B cell (primary cell): Measurements from ENCODE around the gene DNAH3. TPM values are rescaled to one million over a fixed set of nuclear protein-coding genes. Genes with fewer than 3 reads are reported as not detected.

Experiments
- ATAC-seq: fragments of 200-7000 bp; cut with Tn5 transposase; one replicate; pipeline ENCODE4 v1.10.0; 2021; ENCODE audit warnings: low read depth, mild to moderate bottlenecking, moderate number of reproducible peaks, moderate library complexity
- CTCF ChIA-PET: fragments of 350-600 bp; sonication (Branson Sonifier 250); formaldehyde crosslinking; loops from one replicate; lab custom pipeline; 2021; ENCODE audit warnings: antibody characterized with exemption, inconsistent platforms; lab: Charles Lee
- POLR2A ChIA-PET: fragments of 350-600 bp; sonication (Branson Sonifier 250); formaldehyde crosslinking; loops from one replicate; lab custom pipeline; 2021; ENCODE audit warnings: antibody characterized with exemption; lab: Charles Lee
- DNase-seq: peaks from one replicate; pipeline ENCODE4 v3.0.0; 2013
- H2AFZ ChIP-seq: 2 replicates; pipeline ENCODE4 v1.6.1; 2012; ENCODE audit warnings: mild to moderate bottlenecking, low read depth, low read length; ENCODE audit not compliant: insufficient read depth, poor library complexity, severe bottlenecking
- H3K27ac ChIP-seq, 2 donors: 1 replicate in 1 of 2; 2 replicates in 1 of 2; pipeline ENCODE4 v1.5.1; 2012 to 2013; ENCODE audit warnings: low read length in 2 of 2, mild to moderate bottlenecking in 2 of 2, moderate library complexity in 1 of 2
- H3K27me3 ChIP-seq, 4 experiments: fragments of 200-600 bp in 1 of 4; sonication (generic) in 1 of 4; replicated peaks in 1 of 4; 1 replicate in 2 of 4; 2 replicates in 2 of 4; pipeline versions ENCODE4 v1.6.1 to v1.7.0; 2013 to 2016; ENCODE audit warnings: low read length in 3 of 4, mild to moderate bottlenecking in 2 of 4, mixed read lengths in 1 of 4, moderate library complexity in 1 of 4; ENCODE audit not compliant: insufficient read depth in 4 of 4, control insufficient read depth in 3 of 4; ENCODE audit errors: control extremely low read depth in 1 of 4
- H3K36me3 ChIP-seq, 2 experiments: replicated peaks in 1 of 2; 1 replicate in 1 of 2; 2 replicates in 1 of 2; pipeline versions ENCODE4 v1.6.1 to v1.7.1; 2013; ENCODE audit warnings: low read length in 1 of 2; ENCODE audit not compliant: insufficient read depth in 2 of 2, control insufficient read depth in 1 of 2; ENCODE audit errors: control extremely low read depth in 1 of 2, extremely low read depth in 1 of 2
- H3K4me1 ChIP-seq, 2 donors: fragments of 200-600 bp in 1 of 2; sonication (generic) in 1 of 2; 1 replicate in 1 of 2; 2 replicates in 1 of 2; pipeline versions ENCODE4 v1.5.1 to v1.6.1; 2013 to 2017; ENCODE audit warnings: low read length in 2 of 2; ENCODE audit not compliant: control insufficient read depth in 2 of 2, insufficient read depth in 2 of 2
- H3K4me2 ChIP-seq: replicated peaks from 2 replicates; pipeline ENCODE3; 2012; ENCODE audit warnings: mild to moderate bottlenecking, low read depth, low read length; ENCODE audit not compliant: poor library complexity, severe bottlenecking
- H3K4me3 ChIP-seq, 5 experiments: fragments of 200-600 bp in 1 of 5; sonication (generic) in 1 of 5; 1 replicate in 3 of 5; 2 replicates in 2 of 5; pipeline versions ENCODE4 v1.5.1 to v1.7.0; 2011 to 2016; ENCODE audit warnings: low read length in 4 of 5, mild to moderate bottlenecking in 4 of 5, low read depth in 2 of 5, control low read depth in 1 of 5, moderate library complexity in 1 of 5; ENCODE audit not compliant: insufficient read depth in 1 of 5; ENCODE audit errors: control extremely low read depth in 1 of 5, extremely low read depth in 1 of 5
- H3K79me2 ChIP-seq: fragments of 200-600 bp; sonication (generic); one replicate; pipeline ENCODE4 v1.6.0; 2016; ENCODE audit warnings: low read length; ENCODE audit not compliant: control insufficient read depth, insufficient read depth
- H3K9ac ChIP-seq: fragments of 200-600 bp; sonication (generic); 2 replicates; pipeline ENCODE4 v1.6.1; 2017; ENCODE audit warnings: mild to moderate bottlenecking, low read length, moderate library complexity
- H3K9me3 ChIP-seq, 3 donors: one replicate each; pipeline versions ENCODE4 v1.6.1 to v1.7.1; 2013; ENCODE audit warnings: low read length in 2 of 3; ENCODE audit not compliant: control insufficient read depth in 2 of 3, insufficient read depth in 1 of 3; ENCODE audit errors: control extremely low read depth in 1 of 3
- H4K20me1 ChIP-seq: 2 replicates; pipeline ENCODE4 v1.6.0; 2012; ENCODE audit warnings: mild to moderate bottlenecking, low read length; ENCODE audit not compliant: insufficient read depth, control insufficient read depth, poor library complexity, severe bottlenecking
- H3K27ac Mint-ChIP-seq: one replicate; pipeline ENCODE4 v1.8.0; 2021; ENCODE audit warnings: mixed read lengths
- H3K27me3 Mint-ChIP-seq: one replicate; pipeline ENCODE4 v1.8.0; 2021; ENCODE audit warnings: mixed read lengths
- H3K4me1 Mint-ChIP-seq: one replicate; pipeline ENCODE4 v1.8.0; 2021; ENCODE audit warnings: mixed read lengths
- H3K4me3 Mint-ChIP-seq: one replicate; pipeline ENCODE4 v1.8.0; 2021; ENCODE audit warnings: mixed read lengths
- H3K9me3 Mint-ChIP-seq: one replicate; pipeline ENCODE4 v1.8.0; 2022; ENCODE audit warnings: mixed read lengths; ENCODE audit not compliant: insufficient read depth
- EZH2 ChIP-seq: IDR thresholded peaks from 2 replicates; pipeline ENCODE4 v1.6.1; 2012; ENCODE audit warnings: borderline replicate concordance, low read depth, mild to moderate bottlenecking, moderate library complexity, low read length; ENCODE audit not compliant: insufficient read depth, poor library complexity, severe bottlenecking
- WGBS: methylation state at CpG from one replicate; pipeline ENCODE4 v1.1.5; 2013; ENCODE audit warnings: missing lambda C conversion rate; ENCODE audit not compliant: insufficient coverage; 5-methylcytosine and 5-hydroxymethylcytosine counted together
- intact Hi-C: fragments of 100-400 bp; cut with micrococcal nuclease; formaldehyde crosslinking; loops from one replicate; pipeline ENCODE4 v1.10.0; 2022
- polyA plus RNA-seq: library from polyadenylated mRNA; depleted of rRNA; stranded (reverse); fragments of >200 nt; gene quantifications from 2 replicates; pipeline ENCODE4 v1.2.3, GENCODE V29; 2012
- total RNA-seq, 2 donors: library from RNA; stranded (reverse); fragments of 120-200 nt in 1 of 2; gene quantifications; 1 replicate in 1 of 2; 2 replicates in 1 of 2; pipeline versions ENCODE4 v1.2.3 to v1.2.4, GENCODE V29; 2013 to 2022
- TF ChIP-seq, protein P1 (sequence below): fragments of 200-600 bp; IDR thresholded peaks from one replicate; pipeline ENCODE4 v1.8.0; 2022; ENCODE audit warnings: antibody characterized with exemption, mild to moderate bottlenecking

The DNAH3 gene
- total and polyA plus RNA-seq, 2 donors (not counting 1 experiment from before 2014, with no cell fraction given): not detected

GRCh38 chr16:21190599-21190998 is 40.0 kb upstream of the DNAH3 start:
- no peak overlapping the region for H3K4me2 ChIP-seq
- no peaks in the 10 kb centered on the region for H3K36me3 ChIP-seq
- intact Hi-C loops: no loop called here
- no peaks in the 10 kb centered on the region for H3K79me2 ChIP-seq
- H4K20me1 ChIP-seq: no peaks in the 10 kb centered on the region
- peaks cover 2% of the 10 kb centered on the region for H3K9me3 Mint-ChIP-seq
- H3K4me1 ChIP-seq: peaks cover 9 to 23% of the 10 kb centered on the region in 2 donors
- peaks cover 9% of the 10 kb centered on the region for H3K27me3 Mint-ChIP-seq
- no peak for DNase-seq
- ATAC-seq: no peak
- no peak overlapping the region for H3K27ac Mint-ChIP-seq
- peaks cover 0 to 10% (median 5%) of the 10 kb centered on the region in 3 donors for H3K9me3 ChIP-seq
- H3K4me3 ChIP-seq: no peak overlapping the region
- H3K4me3 Mint-ChIP-seq: no peak overlapping the region
- POLR2A ChIA-PET: no interaction called here
- no peak overlapping the region for H2AFZ ChIP-seq
- TF ChIP-seq, protein P1, sequence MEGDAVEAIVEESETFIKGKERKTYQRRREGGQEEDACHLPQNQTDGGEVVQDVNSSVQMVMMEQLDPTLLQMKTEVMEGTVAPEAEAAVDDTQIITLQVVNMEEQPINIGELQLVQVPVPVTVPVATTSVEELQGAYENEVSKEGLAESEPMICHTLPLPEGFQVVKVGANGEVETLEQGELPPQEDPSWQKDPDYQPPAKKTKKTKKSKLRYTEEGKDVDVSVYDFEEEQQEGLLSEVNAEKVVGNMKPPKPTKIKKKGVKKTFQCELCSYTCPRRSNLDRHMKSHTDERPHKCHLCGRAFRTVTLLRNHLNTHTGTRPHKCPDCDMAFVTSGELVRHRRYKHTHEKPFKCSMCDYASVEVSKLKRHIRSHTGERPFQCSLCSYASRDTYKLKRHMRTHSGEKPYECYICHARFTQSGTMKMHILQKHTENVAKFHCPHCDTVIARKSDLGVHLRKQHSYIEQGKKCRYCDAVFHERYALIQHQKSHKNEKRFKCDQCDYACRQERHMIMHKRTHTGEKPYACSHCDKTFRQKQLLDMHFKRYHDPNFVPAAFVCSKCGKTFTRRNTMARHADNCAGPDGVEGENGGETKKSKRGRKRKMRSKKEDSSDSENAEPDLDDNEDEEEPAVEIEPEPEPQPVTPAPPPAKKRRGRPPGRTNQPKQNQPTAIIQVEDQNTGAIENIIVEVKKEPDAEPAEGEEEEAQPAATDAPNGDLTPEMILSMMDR: no peak
- no peak for TF ChIP-seq EZH2
- H3K27me3 ChIP-seq: no peaks in the 10 kb centered on the region
- no peak overlapping the region for H3K9ac ChIP-seq
- H3K27ac ChIP-seq: no peak overlapping the region
- H3K4me1 Mint-ChIP-seq: peaks cover 23% of the 10 kb centered on the region
- CTCF ChIA-PET: interaction anchor here (0.6 to 6.1 kb wide), 6 partner anchors 20 to 1581 kb away, joined by 3 to 65 read pairs (median 4); partner anchors contain the start of genes CRYM and ZP2

DNA sequence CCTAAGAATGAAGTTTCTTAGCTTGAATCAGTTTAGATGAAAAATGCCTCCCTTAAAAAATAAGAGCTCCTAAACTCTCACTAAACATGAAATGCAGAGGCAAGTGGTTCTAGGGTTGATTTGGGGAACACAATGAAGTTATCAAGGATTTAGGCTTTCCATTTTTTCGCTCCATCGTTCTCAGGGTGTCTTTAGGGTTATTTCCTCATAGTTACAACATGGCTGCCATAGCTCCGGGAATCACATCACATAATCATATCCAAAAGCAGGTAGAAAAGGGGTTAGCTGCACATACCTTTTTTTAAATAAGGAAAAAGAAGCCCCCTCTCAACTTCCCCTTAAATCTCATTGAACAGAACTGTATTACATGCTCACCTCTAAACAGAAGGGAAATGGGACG is 39.4 kb upstream of the DNAH3 start:
- Histone ChIP-seq H3K9ac (no peak overlapping the region), H3K4me1 (peaks cover 8 to 21% of the 10 kb centered on the region in 2 donors), H2AFZ (no peak overlapping the region), H4K20me1 (no peaks in the 10 kb centered on the region), H3K27ac (no peak overlapping the region), H3K4me2 (no peak overlapping the region), H3K27me3 (no peaks in the 10 kb centered on the region), H3K36me3 (no peaks in the 10 kb centered on the region), H3K4me3 (no peak overlapping the region), H3K9me3 (peaks cover 0 to 16% (median 10%) of the 10 kb centered on the region in 3 donors), H3K79me2 (no peaks in the 10 kb centered on the region)
- TF ChIP-seq, protein P1: no peak
- TF ChIP-seq EZH2: no peak
- DNase-seq (no peak), ATAC-seq (no peak)
- ChIA-PET POLR2A (no interaction called here), CTCF (interaction anchor here (0.7 to 6.1 kb wide), 14 partner anchors 9 to 373 kb away, joined by 3 to 65 read pairs (median 4); partner anchors contain the start of genes CRYM and ZP2)
- intact Hi-C loops: no loop called here
- H3K27me3 Mint-ChIP-seq: peaks cover 9% of the 10 kb centered on the region
- H3K4me3 Mint-ChIP-seq: no peak overlapping the region
- no CpG with 5 or more reads among the region's 4 CpGs for whole genome bisulfite sequencing
- H3K4me1 Mint-ChIP-seq: peaks cover 19% of the 10 kb centered on the region
- H3K27ac Mint-ChIP-seq: no peak overlapping the region
- H3K9me3 Mint-ChIP-seq: peaks cover 2% of the 10 kb centered on the region
